ENCODE data around the gene ASIC5. TPM values are rescaled to one million over a fixed set of nuclear protein-coding genes. Genes with fewer than 3 reads are reported as not detected.

ASIC5 gene
- total RNA-seq, 1 donor from 2014 or later, result not detected

DNA sequence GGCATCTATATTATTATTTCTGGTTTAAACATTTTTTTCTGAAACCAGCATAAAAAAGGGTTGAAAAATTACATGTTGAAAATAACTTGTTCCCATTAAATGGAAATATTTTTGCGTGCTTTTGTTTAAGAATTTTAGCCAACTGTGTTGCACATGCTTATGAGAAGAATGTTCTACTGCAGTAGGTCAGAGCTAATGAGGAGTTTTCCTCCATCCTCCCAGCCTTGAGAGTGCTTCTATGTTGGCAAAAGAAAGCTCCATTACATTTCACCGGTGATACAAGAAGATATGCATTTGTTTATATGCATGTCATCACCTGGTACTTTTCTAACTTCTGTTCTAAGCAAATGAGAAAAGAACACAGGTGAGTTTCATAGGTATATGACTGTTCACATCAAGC, 23.9 kb upstream of the ASIC5 start:
- no peak overlapping the region for H3K4me2 ChIP-seq (ENCODE audit: low read length)
- H3K27ac ChIP-seq (ENCODE audit: low read depth, low read length), result no peak overlapping the region
- no peaks in the 10 kb centered on the region for H3K36me3 ChIP-seq (ENCODE audit: insufficient read depth, low read length)
- Mint-ChIP-seq H3K27me3 (ENCODE audit: low read depth, unreplicated experiment) (no peaks in the 10 kb centered on the region), H3K9me3 (ENCODE audit: unreplicated experiment) (peaks cover 16% of the 10 kb centered on the region), H3K4me3 (ENCODE audit: unreplicated experiment) (no peak overlapping the region), H3K36me3 (ENCODE audit: low read depth, unreplicated experiment) (peaks cover 7% of the 10 kb centered on the region), H3K4me1 (ENCODE audit: low read depth, unreplicated experiment) (no peaks in the 10 kb centered on the region), H3K27ac (ENCODE audit: unreplicated experiment) (no peak overlapping the region)
- H3K79me2 ChIP-seq (ENCODE audit: insufficient read depth, low read length), result no peaks in the 10 kb centered on the region
- H3K9ac ChIP-seq (ENCODE audit: low read length), result no peak overlapping the region
- TF ChIP-seq EZH2 (IDR thresholded peaks at IDR 0.05; ENCODE audit: insufficient read depth, low read length), result no peak
- TF ChIP-seq, protein P1, sequence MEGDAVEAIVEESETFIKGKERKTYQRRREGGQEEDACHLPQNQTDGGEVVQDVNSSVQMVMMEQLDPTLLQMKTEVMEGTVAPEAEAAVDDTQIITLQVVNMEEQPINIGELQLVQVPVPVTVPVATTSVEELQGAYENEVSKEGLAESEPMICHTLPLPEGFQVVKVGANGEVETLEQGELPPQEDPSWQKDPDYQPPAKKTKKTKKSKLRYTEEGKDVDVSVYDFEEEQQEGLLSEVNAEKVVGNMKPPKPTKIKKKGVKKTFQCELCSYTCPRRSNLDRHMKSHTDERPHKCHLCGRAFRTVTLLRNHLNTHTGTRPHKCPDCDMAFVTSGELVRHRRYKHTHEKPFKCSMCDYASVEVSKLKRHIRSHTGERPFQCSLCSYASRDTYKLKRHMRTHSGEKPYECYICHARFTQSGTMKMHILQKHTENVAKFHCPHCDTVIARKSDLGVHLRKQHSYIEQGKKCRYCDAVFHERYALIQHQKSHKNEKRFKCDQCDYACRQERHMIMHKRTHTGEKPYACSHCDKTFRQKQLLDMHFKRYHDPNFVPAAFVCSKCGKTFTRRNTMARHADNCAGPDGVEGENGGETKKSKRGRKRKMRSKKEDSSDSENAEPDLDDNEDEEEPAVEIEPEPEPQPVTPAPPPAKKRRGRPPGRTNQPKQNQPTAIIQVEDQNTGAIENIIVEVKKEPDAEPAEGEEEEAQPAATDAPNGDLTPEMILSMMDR (IDR thresholded peaks at IDR 0.05; ENCODE audit: insufficient read depth, low read depth, low read length), result no peak
- no peak for DNase-seq (ENCODE audit: low read depth)
- no peak for FAIRE-seq
- H2AFZ ChIP-seq (ENCODE audit: low read depth, low read length), result no peak overlapping the region
- no peak overlapping the region for H3K4me3 ChIP-seq (ENCODE audit: insufficient read depth, low read depth, low read length)
- H3K4me1 ChIP-seq (ENCODE audit: insufficient read depth, low read length), result no peaks in the 10 kb centered on the region
- H3K27me3 ChIP-seq (ENCODE audit: insufficient read depth, low read length), result no peaks in the 10 kb centered on the region
- peaks cover 3% of the 10 kb centered on the region for H3K9me3 ChIP-seq (ENCODE audit: insufficient read depth, low read depth, low read length)
- H4K20me1 ChIP-seq (ENCODE audit: insufficient read depth, low read length), result no peaks in the 10 kb centered on the region

DNA sequence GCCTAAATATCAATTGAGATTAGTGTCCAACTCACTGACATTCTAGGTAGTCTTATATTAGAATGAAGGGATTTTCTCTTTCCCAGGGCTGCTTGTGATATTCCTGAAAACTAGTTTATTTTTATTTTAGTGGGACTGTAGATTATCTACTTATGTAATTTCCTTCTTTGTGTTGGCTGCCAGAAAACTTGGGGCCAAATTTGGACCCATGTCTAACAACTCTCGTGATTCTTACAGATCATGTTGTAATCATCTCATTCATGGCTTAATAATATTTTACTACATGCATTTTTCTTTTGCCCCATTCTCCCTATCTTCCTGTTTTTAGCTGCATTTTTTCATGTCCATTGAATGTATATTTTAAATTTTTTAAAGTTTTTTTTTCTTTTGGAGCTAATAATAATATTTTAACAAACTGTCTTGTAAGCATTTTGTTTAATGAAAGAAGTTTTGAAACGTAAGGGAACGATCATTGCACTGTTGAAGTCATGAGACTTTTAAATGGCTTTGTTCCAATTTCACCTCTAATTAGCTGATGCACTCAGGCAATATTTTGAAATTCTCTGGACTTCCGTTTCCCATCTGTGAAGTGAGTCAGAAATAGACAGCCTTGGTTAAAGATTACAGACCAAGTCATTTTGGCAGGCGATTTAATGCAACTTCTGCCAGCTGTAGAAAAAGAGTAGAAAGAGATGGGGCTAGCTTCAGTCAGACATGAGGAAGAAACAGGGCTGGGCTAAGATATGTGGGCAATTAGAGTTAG, 23.1 kb upstream of the ASIC5 start:
- Mint-ChIP-seq H3K4me1 (ENCODE audit: low read depth, unreplicated experiment) (no peaks in the 10 kb centered on the region), H3K27me3 (ENCODE audit: low read depth, unreplicated experiment) (no peaks in the 10 kb centered on the region), H3K27ac (ENCODE audit: unreplicated experiment) (no peak overlapping the region), H3K9me3 (ENCODE audit: unreplicated experiment) (peaks cover 16% of the 10 kb centered on the region), H3K4me3 (ENCODE audit: unreplicated experiment) (no peak overlapping the region), H3K36me3 (ENCODE audit: low read depth, unreplicated experiment) (peaks cover 7% of the 10 kb centered on the region)
- H4K20me1 ChIP-seq (ENCODE audit: insufficient read depth, low read length), result no peaks in the 10 kb centered on the region
- H2AFZ ChIP-seq (ENCODE audit: low read depth, low read length), result no peak overlapping the region
- DNase-seq (ENCODE audit: low read depth) (peak; percentile 93), FAIRE-seq (peak; percentile 17)
- H3K4me3 ChIP-seq (ENCODE audit: insufficient read depth, low read depth, low read length), result no peak overlapping the region
- peaks cover 3% of the 10 kb centered on the region for H3K9me3 ChIP-seq (ENCODE audit: insufficient read depth, low read depth, low read length)
- H3K27me3 ChIP-seq (ENCODE audit: insufficient read depth, low read length), result no peaks in the 10 kb centered on the region
- H3K4me1 ChIP-seq (ENCODE audit: insufficient read depth, low read length), result no peaks in the 10 kb centered on the region
- H3K4me2 ChIP-seq (ENCODE audit: low read length), result no peak overlapping the region
- no peak for TF ChIP-seq EZH2 (IDR thresholded peaks at IDR 0.05; ENCODE audit: insufficient read depth, low read length)
- TF ChIP-seq, protein P1 (IDR thresholded peaks at IDR 0.05; ENCODE audit: insufficient read depth, low read depth, low read length), result no peak
- no peak overlapping the region for H3K9ac ChIP-seq (ENCODE audit: low read length)
- no peaks in the 10 kb centered on the region for H3K36me3 ChIP-seq (ENCODE audit: insufficient read depth, low read length)
- no peak overlapping the region for H3K27ac ChIP-seq (ENCODE audit: low read depth, low read length)
- H3K79me2 ChIP-seq (ENCODE audit: insufficient read depth, low read length), result no peaks in the 10 kb centered on the region

Measured in astrocyte (in vitro differentiated cells and primary cell).